Measurements from ENCODE around the gene S100A2.
"Not testable (repeated sequence)": the region's sequence is repeated elsewhere in the genome, so short reads cannot be mapped to it uniquely, and the experiment has no call there.

Gene S100A2

DNA sequence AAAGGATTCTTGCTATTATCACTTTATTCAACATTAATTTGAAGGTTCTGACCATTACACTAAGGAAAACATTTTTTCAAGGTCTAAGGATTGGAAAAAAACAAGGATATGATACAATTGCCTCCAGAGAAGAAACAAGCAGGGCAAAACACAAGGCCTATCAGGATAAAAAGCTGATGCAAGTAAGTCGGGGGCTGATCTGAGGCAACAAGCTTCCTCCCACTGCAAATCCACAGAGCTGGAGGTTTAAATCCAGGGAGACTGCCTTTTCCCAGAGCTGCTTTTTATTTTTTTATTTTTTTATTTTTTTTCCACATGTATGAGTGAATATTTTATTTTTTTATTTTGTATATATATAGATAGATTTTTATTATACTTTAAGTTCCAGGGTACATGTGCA, 19.4 kb upstream of the S100A2 start:
- Histone ChIP-seq H4K12ac (ENCODE audit: low read depth, low read length) (no peak overlapping the region), H2BK5ac (ENCODE audit: low read depth, low read length, poor library complexity) (no peak overlapping the region), H3K4me3 (ENCODE audit: low read depth, low read length) (no peak overlapping the region), H2BK12ac (ENCODE audit: low read length) (no peak overlapping the region), H2AK5ac (ENCODE audit: low read length) (no peak overlapping the region), H4K91ac (ENCODE audit: low read depth, low read length) (no peak overlapping the region), H3K14ac (ENCODE audit: low read length) (no peak overlapping the region), H4K8ac (ENCODE audit: low read depth, low read length) (no peak overlapping the region), H3K4me2 (ENCODE audit: low read length) (no peak overlapping the region), H3K4me1 (ENCODE audit: control insufficient read depth in 1 of 2, insufficient read depth in 2 of 2, low read length in 2 of 2) (peaks cover 4 to 10% of the 10 kb centered on the region in 2 experiments), H3K9me3 (ENCODE audit: insufficient read depth, low read depth, low read length) (no peaks in the 10 kb centered on the region), H3K9ac (ENCODE audit: low read length) (no peak overlapping the region), H2BK120ac (ENCODE audit: insufficient read depth, low read length, poor library complexity) (no peak overlapping the region), H3K18ac (ENCODE audit: low read length) (no peak overlapping the region), H3K36me3 (ENCODE audit: control insufficient read depth in 1 of 2, insufficient read depth in 2 of 2, low read length in 2 of 2) (no peaks in the 10 kb centered on the region), H3K27me3 (ENCODE audit: insufficient read depth, low read length) (no peaks in the 10 kb centered on the region), H3K79me2 (ENCODE audit: control insufficient read depth, insufficient read depth, low read length, poor library complexity) (no peaks in the 10 kb centered on the region), H3K79me1 (ENCODE audit: low read length) (no peaks in the 10 kb centered on the region), H3K4ac (ENCODE audit: low read depth, low read length) (no peak overlapping the region), H3K27ac (ENCODE audit: low read depth, low read length) (no peak overlapping the region), H3K23ac (ENCODE audit: low read length) (no peak overlapping the region), H2AFZ (ENCODE audit: insufficient read depth, low read length, poor library complexity) (no peak overlapping the region)
- DNase-seq: no peak
- no CpG with 5 or more reads among the region's 1 CpG for WGBS (ENCODE audit: extremely low coverage, insufficient coverage, insufficient read length)

- Histone ChIP-seq H2BK120ac (ENCODE audit: insufficient read depth, low read length, poor library complexity) (no peak overlapping the region), H3K4me3 (ENCODE audit: low read depth, low read length) (no peak overlapping the region), H3K23ac (ENCODE audit: low read length) (no peak overlapping the region), H4K91ac (ENCODE audit: low read depth, low read length) (no peak overlapping the region), H3K27ac (ENCODE audit: low read depth, low read length) (no peak overlapping the region), H3K9ac (ENCODE audit: low read length) (no peak overlapping the region), H2AK5ac (ENCODE audit: low read length) (no peak overlapping the region), H3K36me3 (ENCODE audit: control insufficient read depth in 1 of 2, insufficient read depth in 2 of 2, low read length in 2 of 2) (no peaks in the 10 kb centered on the region), H3K4ac (ENCODE audit: low read depth, low read length) (no peak overlapping the region), H3K27me3 (ENCODE audit: insufficient read depth, low read length) (no peaks in the 10 kb centered on the region), H3K4me2 (ENCODE audit: low read length) (no peak overlapping the region), H3K18ac (ENCODE audit: low read length) (no peak overlapping the region), H3K9me3 (ENCODE audit: insufficient read depth, low read depth, low read length) (no peaks in the 10 kb centered on the region), H2BK12ac (ENCODE audit: low read length) (no peak overlapping the region), H2BK5ac (ENCODE audit: low read depth, low read length, poor library complexity) (no peak overlapping the region), H4K12ac (ENCODE audit: low read depth, low read length) (no peak overlapping the region), H4K8ac (ENCODE audit: low read depth, low read length) (no peak overlapping the region), H3K79me1 (ENCODE audit: low read length) (peaks cover 3% of the 10 kb centered on the region), H3K79me2 (ENCODE audit: control insufficient read depth, insufficient read depth, low read length, poor library complexity) (no peaks in the 10 kb centered on the region), H2AFZ (ENCODE audit: insufficient read depth, low read length, poor library complexity) (no peak overlapping the region), H3K14ac (ENCODE audit: low read length) (no peak overlapping the region), H3K4me1 (ENCODE audit: control insufficient read depth in 1 of 2, insufficient read depth in 2 of 2, low read length in 2 of 2) (peaks cover 4 to 13% of the 10 kb centered on the region in 2 experiments)
- DNase-seq: no peak
- no CpG with 5 or more reads among the region's 2 CpGs for WGBS (ENCODE audit: extremely low coverage, insufficient coverage, insufficient read length)
Measured at GRCh38 chr1:153583976-153584375, 18.3 kb upstream of the S100A2 start.

GRCh38 chr1:153583514-153583913, 17.9 kb upstream of the S100A2 start:
- not testable (repeated sequence) for H3K27ac ChIP-seq (ENCODE audit: low read depth, low read length); H4K91ac ChIP-seq (ENCODE audit: low read depth, low read length); H3K4ac ChIP-seq (ENCODE audit: low read depth, low read length); H3K18ac ChIP-seq (ENCODE audit: low read length); DNase-seq; H4K12ac ChIP-seq (ENCODE audit: low read depth, low read length); H3K4me2 ChIP-seq (ENCODE audit: low read length); H3K79me2 ChIP-seq (ENCODE audit: control insufficient read depth, insufficient read depth, low read length, poor library complexity); H2BK5ac ChIP-seq (ENCODE audit: low read depth, low read length, poor library complexity); H3K4me3 ChIP-seq (ENCODE audit: low read depth, low read length); H3K9ac ChIP-seq (ENCODE audit: low read length); H2BK12ac ChIP-seq (ENCODE audit: low read length); H4K8ac ChIP-seq (ENCODE audit: low read depth, low read length); H3K23ac ChIP-seq (ENCODE audit: low read length); H2BK120ac ChIP-seq (ENCODE audit: insufficient read depth, low read length, poor library complexity); H2AFZ ChIP-seq (ENCODE audit: insufficient read depth, low read length, poor library complexity); H3K27me3 ChIP-seq (ENCODE audit: insufficient read depth, low read length); H3K14ac ChIP-seq (ENCODE audit: low read length); H3K79me1 ChIP-seq (ENCODE audit: low read length); H3K36me3 ChIP-seq (ENCODE audit: control insufficient read depth in 1 of 2, insufficient read depth in 2 of 2, low read length in 2 of 2); H3K9me3 ChIP-seq (ENCODE audit: insufficient read depth, low read depth, low read length); H2AK5ac ChIP-seq (ENCODE audit: low read length)
- H3K4me1 ChIP-seq (ENCODE audit: control insufficient read depth in 1 of 2, insufficient read depth in 2 of 2, low read length in 2 of 2): peaks cover 4 to 16% of the 10 kb centered on the region in 2 experiments
- no CpG with 5 or more reads among the region's 3 CpGs for WGBS (ENCODE audit: extremely low coverage, insufficient coverage, insufficient read length)

DNA sequence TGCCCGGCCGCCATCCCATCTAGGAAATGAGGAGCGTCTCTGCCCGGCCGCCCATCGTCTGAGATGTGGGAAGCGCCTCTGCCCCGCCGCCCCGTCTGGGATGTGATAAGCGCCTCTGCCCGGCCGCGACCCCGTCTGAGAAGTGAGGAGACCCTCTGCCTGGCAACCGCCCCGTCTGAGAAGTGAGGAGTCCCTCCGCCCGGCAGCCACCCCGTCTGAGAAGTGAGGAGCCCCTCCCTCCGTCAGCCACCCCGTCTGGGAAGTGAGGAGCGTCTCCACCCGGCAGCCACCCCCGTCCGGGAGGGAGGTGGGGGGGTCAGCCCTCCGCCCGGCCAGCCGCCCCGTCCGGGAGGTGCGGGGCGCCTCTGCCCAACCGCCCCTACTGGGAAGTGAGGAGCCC, 17.2 kb upstream of the S100A2 start:
- peaks cover 8 to 19% of the 10 kb centered on the region in 2 experiments for H3K4me1 ChIP-seq (ENCODE audit: control insufficient read depth in 1 of 2, insufficient read depth in 2 of 2, low read length in 2 of 2)
- H2AK5ac ChIP-seq (ENCODE audit: low read length); H4K8ac ChIP-seq (ENCODE audit: low read depth, low read length); H3K27me3 ChIP-seq (ENCODE audit: insufficient read depth, low read length); H3K9me3 ChIP-seq (ENCODE audit: insufficient read depth, low read depth, low read length); H3K4me2 ChIP-seq (ENCODE audit: low read length); H2AFZ ChIP-seq (ENCODE audit: insufficient read depth, low read length, poor library complexity); H3K4me3 ChIP-seq (ENCODE audit: low read depth, low read length); H3K9ac ChIP-seq (ENCODE audit: low read length); H3K36me3 ChIP-seq (ENCODE audit: control insufficient read depth in 1 of 2, insufficient read depth in 2 of 2, low read length in 2 of 2); H3K23ac ChIP-seq (ENCODE audit: low read length); H3K79me2 ChIP-seq (ENCODE audit: control insufficient read depth, insufficient read depth, low read length, poor library complexity); H4K91ac ChIP-seq (ENCODE audit: low read depth, low read length); H3K27ac ChIP-seq (ENCODE audit: low read depth, low read length); H2BK5ac ChIP-seq (ENCODE audit: low read depth, low read length, poor library complexity); H2BK12ac ChIP-seq (ENCODE audit: low read length); H3K4ac ChIP-seq (ENCODE audit: low read depth, low read length); DNase-seq; H2BK120ac ChIP-seq (ENCODE audit: insufficient read depth, low read length, poor library complexity); H3K18ac ChIP-seq (ENCODE audit: low read length); H3K14ac ChIP-seq (ENCODE audit: low read length); H3K79me1 ChIP-seq (ENCODE audit: low read length); H4K12ac ChIP-seq (ENCODE audit: low read depth, low read length): not testable (repeated sequence)
- WGBS (ENCODE audit: extremely low coverage, insufficient coverage, insufficient read length): no CpG with 5 or more reads among the region's 34 CpGs
